GM12872 (cell line): ENCODE data around the gene COQ9.

Experiments used
- CTCF ChIP-seq: IDR thresholded peaks from 3 replicates; pipeline ENCODE4 v1.5.1; 2011; ENCODE audit warnings: low read depth, mild to moderate bottlenecking, low read length, moderate library complexity; ENCODE audit not compliant: insufficient read depth

The COQ9 gene

GRCh38 chr16:57452021-57452420 is 4.7 kb downstream of the COQ9 start:
- TF ChIP-seq CTCF = no peak

GRCh38 chr16:57462209-57462977 is 15.1 kb downstream of the COQ9 start, which contains the start of gene POLR2C:
TSS of gene POLR2C (plus strand) at chr16:57462679. CDS start at chr16:57462725, 46 bp downstream.
- peak; percentile 97 for TF ChIP-seq CTCF

- TF ChIP-seq CTCF = no peak
Measured at GRCh38 chr16:57462978-57463362, 15.7 kb downstream of the COQ9 start.

GRCh38 chr16:57464523-57464922 is 17.2 kb downstream of the COQ9 start:
- TF ChIP-seq CTCF = no peak

- TF ChIP-seq CTCF = no peak
Measured at GRCh38 chr16:57468346-57468745, 21.1 kb downstream of the COQ9 start.

DNA sequence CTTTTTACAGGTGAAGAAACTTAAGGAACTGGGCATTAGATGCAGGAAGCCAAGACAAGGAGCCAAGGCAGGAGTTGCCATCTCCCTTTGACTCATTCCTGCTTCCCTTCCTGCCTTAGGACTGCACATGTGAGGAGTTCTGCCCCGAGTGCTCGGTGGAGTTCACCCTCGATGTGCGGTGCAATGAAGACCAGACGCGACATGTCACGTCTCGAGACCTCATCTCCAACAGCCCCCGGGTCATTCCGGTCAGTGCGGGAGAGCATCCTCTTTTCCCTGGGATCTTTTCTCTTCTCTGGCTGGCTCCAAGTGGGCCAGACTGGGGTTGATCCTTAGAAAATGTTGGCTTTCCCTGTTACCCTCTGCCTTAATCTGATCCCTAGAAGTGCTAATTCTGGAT is 21.8 kb downstream of the COQ9 start:
- no peak for TF ChIP-seq CTCF

- no peak for TF ChIP-seq CTCF
Measured at GRCh38 chr16:57469917-57470470, 22.7 kb downstream of the COQ9 start.
